Effector memory CD8-positive, alpha-beta T cell (primary cell): ENCODE measurements around the gene C20orf202.
"Not testable (repeated sequence)": the region's sequence is repeated elsewhere in the genome, so short reads cannot be mapped to it uniquely, and the experiment has no call there.

Experiments
- ATAC-seq: fragments of 150-1000 bp; cut with Tn5 transposase; replicated peaks from 2 replicates; pipeline ENCODE4 v1.10.0; 2021; ENCODE audit warnings: mild to moderate bottlenecking, moderate library complexity
- DNase-seq, 3 experiments: peaks; one replicate each; pipeline ENCODE4 v3.0.0; 2021
- H3K27ac Mint-ChIP-seq, 2 donors: one replicate each; pipeline ENCODE4 v1.8.0; 2022; ENCODE audit warnings: mild to moderate bottlenecking in 2 of 2, mixed read lengths in 2 of 2, moderate library complexity in 2 of 2
- H3K27me3 Mint-ChIP-seq, 2 donors: one replicate each; pipeline ENCODE4 v1.8.0; 2022; ENCODE audit warnings: mixed read lengths in 2 of 2
- H3K36me3 Mint-ChIP-seq: one replicate; pipeline ENCODE4 v1.8.0; 2022; ENCODE audit warnings: mild to moderate bottlenecking, moderate library complexity, mixed read lengths; ENCODE audit not compliant: insufficient read depth
- H3K4me1 Mint-ChIP-seq, 2 donors: one replicate each; pipeline ENCODE4 v1.8.0; 2022; ENCODE audit warnings: low read depth in 2 of 2, mixed read lengths in 2 of 2
- H3K4me3 Mint-ChIP-seq, 2 donors: one replicate each; pipeline ENCODE4 v1.8.0; 2022; ENCODE audit warnings: mild to moderate bottlenecking in 2 of 2, mixed read lengths in 2 of 2, moderate library complexity in 2 of 2
- H3K9me3 Mint-ChIP-seq, 2 donors: one replicate each; pipeline ENCODE4 v1.8.0; 2022; ENCODE audit warnings: mixed read lengths in 2 of 2

Gene C20orf202

GRCh38 chr20:1204576-1204975, 1.3 kb downstream of the C20orf202 start:
- DNase-seq (no peak), ATAC-seq (no peak)
- peaks cover 6 to 30% of the 10 kb centered on the region in 2 donors for H3K27me3 Mint-ChIP-seq
- H3K4me3 Mint-ChIP-seq = no peak overlapping the region
- no peaks in the 10 kb centered on the region for H3K9me3 Mint-ChIP-seq
- no peaks in the 10 kb centered on the region for H3K4me1 Mint-ChIP-seq
- no peak overlapping the region for H3K27ac Mint-ChIP-seq
- peaks cover 3% of the 10 kb centered on the region for H3K36me3 Mint-ChIP-seq

GRCh38 chr20:1205802-1206201, 2.5 kb downstream of the C20orf202 start:
- DNase-seq (no peak), ATAC-seq (no peak)
- Mint-ChIP-seq H3K4me3 (no peak overlapping the region), H3K4me1 (no peaks in the 10 kb centered on the region), H3K27ac (no peak overlapping the region), H3K9me3 (no peaks in the 10 kb centered on the region), H3K27me3 (peaks cover 12 to 38% of the 10 kb centered on the region in 2 donors), H3K36me3 (peaks cover 3% of the 10 kb centered on the region)

- Mint-ChIP-seq H3K4me1 (no peaks in the 10 kb centered on the region), H3K4me3 (no peak overlapping the region), H3K27ac (no peak overlapping the region), H3K36me3 (peaks cover 3% of the 10 kb centered on the region), H3K9me3 (no peaks in the 10 kb centered on the region), H3K27me3 (peaks cover 14 to 46% of the 10 kb centered on the region in 2 donors)
- DNase-seq (no peak), ATAC-seq (no peak)
Observed at GRCh38 chr20:1206366-1207148, 3.3 kb downstream of the C20orf202 start.

GRCh38 chr20:1207293-1207878, 4.1 kb downstream of the C20orf202 start:
- H3K27ac Mint-ChIP-seq = no peak overlapping the region
- H3K36me3 Mint-ChIP-seq = peaks cover 3% of the 10 kb centered on the region
- ATAC-seq (no peak), DNase-seq (no peak)
- no peaks in the 10 kb centered on the region for H3K4me1 Mint-ChIP-seq
- H3K9me3 Mint-ChIP-seq = no peaks in the 10 kb centered on the region
- peaks cover 21 to 48% of the 10 kb centered on the region in 2 donors for H3K27me3 Mint-ChIP-seq
- no peak overlapping the region for H3K4me3 Mint-ChIP-seq

GRCh38 chr20:1209447-1210387, 6.5 kb downstream of the C20orf202 start:
- peaks cover 30 to 43% of the 10 kb centered on the region in 2 donors for H3K27me3 Mint-ChIP-seq
- H3K9me3 Mint-ChIP-seq = no peaks in the 10 kb centered on the region
- H3K4me1 Mint-ChIP-seq = peaks cover 0 to 3% of the 10 kb centered on the region in 2 donors
- peaks cover 3% of the 10 kb centered on the region for H3K36me3 Mint-ChIP-seq
- no peak for DNase-seq
- H3K4me3 Mint-ChIP-seq = no peak overlapping the region
- no peak for ATAC-seq
- no peak overlapping the region for H3K27ac Mint-ChIP-seq

- H3K4me3 Mint-ChIP-seq = no peak overlapping the region
- no peaks in the 10 kb centered on the region for H3K36me3 Mint-ChIP-seq
- no peaks in the 10 kb centered on the region for H3K9me3 Mint-ChIP-seq
- no peak for DNase-seq
- H3K4me1 Mint-ChIP-seq = peaks cover 0 to 3% of the 10 kb centered on the region in 2 donors
- peaks cover 38 to 51% of the 10 kb centered on the region in 2 donors for H3K27me3 Mint-ChIP-seq
- no peak for ATAC-seq
- no peak overlapping the region for H3K27ac Mint-ChIP-seq
Observed at GRCh38 chr20:1210501-1210900, 7.2 kb downstream of the C20orf202 start.

GRCh38 chr20:1212023-1212422, 8.8 kb downstream of the C20orf202 start:
- H3K4me3 Mint-ChIP-seq = no peak overlapping the region
- no peak for ATAC-seq
- no peak for DNase-seq
- H3K36me3 Mint-ChIP-seq = no peaks in the 10 kb centered on the region
- peaks cover 45 to 62% of the 10 kb centered on the region in 2 donors for H3K27me3 Mint-ChIP-seq
- peaks cover 0 to 3% of the 10 kb centered on the region in 2 donors for H3K4me1 Mint-ChIP-seq
- H3K9me3 Mint-ChIP-seq = no peaks in the 10 kb centered on the region
- no peak overlapping the region for H3K27ac Mint-ChIP-seq

GRCh38 chr20:1212607-1213396, 9.5 kb downstream of the C20orf202 start:
- no peaks in the 10 kb centered on the region for H3K9me3 Mint-ChIP-seq
- no peak overlapping the region for H3K4me3 Mint-ChIP-seq
- no peaks in the 10 kb centered on the region for H3K36me3 Mint-ChIP-seq
- ATAC-seq = peak; percentile 96
- H3K27me3 Mint-ChIP-seq = peaks cover 49 to 70% of the 10 kb centered on the region in 2 donors
- H3K4me1 Mint-ChIP-seq = peaks cover 0 to 3% of the 10 kb centered on the region in 2 donors
- H3K27ac Mint-ChIP-seq = no peak overlapping the region
- peak; percentile 44 to 57 (median 50) for DNase-seq

- H3K27ac Mint-ChIP-seq = no peak overlapping the region
- ATAC-seq = no peak
- DNase-seq = no peak
- H3K36me3 Mint-ChIP-seq = no peaks in the 10 kb centered on the region
- H3K4me1 Mint-ChIP-seq = peaks cover 0 to 3% of the 10 kb centered on the region in 2 donors
- H3K4me3 Mint-ChIP-seq = no peak overlapping the region
- no peaks in the 10 kb centered on the region for H3K9me3 Mint-ChIP-seq
- H3K27me3 Mint-ChIP-seq = peaks cover 67 to 70% of the 10 kb centered on the region in 2 donors
Observed at GRCh38 chr20:1214838-1215261, 11.6 kb downstream of the C20orf202 start.

- Mint-ChIP-seq H3K4me3 (no peak overlapping the region), H3K4me1 (peaks cover 0 to 3% of the 10 kb centered on the region in 2 donors), H3K36me3 (no peaks in the 10 kb centered on the region), H3K9me3 (no peaks in the 10 kb centered on the region), H3K27me3 (peaks cover 63 to 67% of the 10 kb centered on the region in 2 donors), H3K27ac (peak overlapping the region in 1 of 2 donors; percentile 19)
- no peak for DNase-seq
- ATAC-seq = no peak
Observed at GRCh38 chr20:1215386-1216170, 12.3 kb downstream of the C20orf202 start.

GRCh38 chr20:1216527-1217427, 13.5 kb downstream of the C20orf202 start:
- not testable (repeated sequence) for ATAC-seq, H3K9me3 Mint-ChIP-seq, H3K27ac Mint-ChIP-seq, DNase-seq, H3K4me1 Mint-ChIP-seq, H3K36me3 Mint-ChIP-seq, H3K4me3 Mint-ChIP-seq
- H3K27me3 Mint-ChIP-seq = peaks cover 55 to 63% of the 10 kb centered on the region in 2 donors
